PFSK-1 (cell line): Measurements from ENCODE around the gene SDF2.

ENCODE experiments used
- POLR2AphosphoS5 ChIP-seq: IDR thresholded peaks from 2 replicates; pipeline ENCODE4 v1.6.1; 2012; ENCODE audit warnings: low read depth, mild to moderate bottlenecking, control low read depth, low read length, moderate library complexity
- SIN3A ChIP-seq: IDR thresholded peaks from 2 replicates; pipeline ENCODE4 v1.6.1; 2012; ENCODE audit warnings: mild to moderate bottlenecking, low read length, moderate library complexity, borderline replicate concordance; ENCODE audit not compliant: insufficient read depth
- TF ChIP-seq, protein P1 (sequence below), 2 experiments: IDR thresholded peaks; 2 replicates each; pipeline versions ENCODE4 v1.6.1 to v1.8.0; 2011 to 2012; ENCODE audit warnings: low read depth in 2 of 2, low read length in 2 of 2, control low read depth in 1 of 2, inconsistent platforms in 1 of 2, mild to moderate bottlenecking in 1 of 2, moderate library complexity in 1 of 2; ENCODE audit not compliant: insufficient read depth in 1 of 2

- TF ChIP-seq POLR2AphosphoS5: peak; percentile 98
- TF ChIP-seq SIN3A: no peak
- TF ChIP-seq, protein P1, sequence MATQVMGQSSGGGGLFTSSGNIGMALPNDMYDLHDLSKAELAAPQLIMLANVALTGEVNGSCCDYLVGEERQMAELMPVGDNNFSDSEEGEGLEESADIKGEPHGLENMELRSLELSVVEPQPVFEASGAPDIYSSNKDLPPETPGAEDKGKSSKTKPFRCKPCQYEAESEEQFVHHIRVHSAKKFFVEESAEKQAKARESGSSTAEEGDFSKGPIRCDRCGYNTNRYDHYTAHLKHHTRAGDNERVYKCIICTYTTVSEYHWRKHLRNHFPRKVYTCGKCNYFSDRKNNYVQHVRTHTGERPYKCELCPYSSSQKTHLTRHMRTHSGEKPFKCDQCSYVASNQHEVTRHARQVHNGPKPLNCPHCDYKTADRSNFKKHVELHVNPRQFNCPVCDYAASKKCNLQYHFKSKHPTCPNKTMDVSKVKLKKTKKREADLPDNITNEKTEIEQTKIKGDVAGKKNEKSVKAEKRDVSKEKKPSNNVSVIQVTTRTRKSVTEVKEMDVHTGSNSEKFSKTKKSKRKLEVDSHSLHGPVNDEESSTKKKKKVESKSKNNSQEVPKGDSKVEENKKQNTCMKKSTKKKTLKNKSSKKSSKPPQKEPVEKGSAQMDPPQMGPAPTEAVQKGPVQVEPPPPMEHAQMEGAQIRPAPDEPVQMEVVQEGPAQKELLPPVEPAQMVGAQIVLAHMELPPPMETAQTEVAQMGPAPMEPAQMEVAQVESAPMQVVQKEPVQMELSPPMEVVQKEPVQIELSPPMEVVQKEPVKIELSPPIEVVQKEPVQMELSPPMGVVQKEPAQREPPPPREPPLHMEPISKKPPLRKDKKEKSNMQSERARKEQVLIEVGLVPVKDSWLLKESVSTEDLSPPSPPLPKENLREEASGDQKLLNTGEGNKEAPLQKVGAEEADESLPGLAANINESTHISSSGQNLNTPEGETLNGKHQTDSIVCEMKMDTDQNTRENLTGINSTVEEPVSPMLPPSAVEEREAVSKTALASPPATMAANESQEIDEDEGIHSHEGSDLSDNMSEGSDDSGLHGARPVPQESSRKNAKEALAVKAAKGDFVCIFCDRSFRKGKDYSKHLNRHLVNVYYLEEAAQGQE (IDR thresholded peaks at IDR 0.05; ENCODE audit: insufficient read depth in 1 of 2, low read depth in 2 of 2, low read length in 2 of 2): no peak
These were observed 49.4 kb upstream of the SDF2 start for GRCh38 chr17:28710861-28711722.
